ENCODE data around the gene SLF1.

Gene SLF1

DNA sequence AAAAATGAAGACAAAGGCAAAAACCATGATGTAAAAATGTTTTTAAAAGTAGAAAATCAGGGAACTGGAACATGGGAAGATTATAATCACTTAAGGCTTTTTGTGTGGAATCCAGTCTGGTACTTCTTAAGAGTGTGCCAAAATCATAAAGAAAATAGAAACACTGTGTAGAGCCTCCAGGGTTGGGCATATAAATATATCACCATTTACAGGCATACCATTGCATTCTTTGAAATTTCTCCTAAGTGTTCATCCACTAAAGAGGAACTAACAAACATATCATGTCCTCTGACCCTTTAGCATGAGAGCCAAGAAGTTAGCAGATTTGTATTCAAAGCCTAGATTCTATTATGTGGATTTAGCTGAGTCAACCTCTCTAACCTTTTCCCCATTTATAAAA lies 93.3 kb downstream of the SLF1 start:
- DNase-seq (ENCODE audit: low spot score), result no peak

DNA sequence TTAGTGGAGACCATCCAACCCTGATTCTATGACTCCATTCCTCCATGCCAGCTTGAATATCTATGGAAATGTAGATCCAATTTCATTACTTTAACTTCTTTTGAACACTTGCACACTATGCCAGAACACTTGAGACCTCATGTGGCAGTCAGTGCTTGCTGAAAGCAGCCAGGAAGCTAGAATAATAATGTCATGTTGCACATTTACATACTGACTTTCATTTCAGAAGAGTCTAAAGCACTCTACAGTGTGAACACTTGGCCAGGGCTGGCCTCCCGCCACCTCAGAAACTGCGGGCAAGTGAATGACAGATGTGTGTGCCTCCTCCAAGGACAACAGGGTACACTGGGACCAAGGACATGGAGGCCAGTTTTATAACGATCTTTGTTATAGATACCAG lies 97.3 kb downstream of the SLF1 start:
- no peak for DNase-seq (ENCODE audit: low spot score)

DNA sequence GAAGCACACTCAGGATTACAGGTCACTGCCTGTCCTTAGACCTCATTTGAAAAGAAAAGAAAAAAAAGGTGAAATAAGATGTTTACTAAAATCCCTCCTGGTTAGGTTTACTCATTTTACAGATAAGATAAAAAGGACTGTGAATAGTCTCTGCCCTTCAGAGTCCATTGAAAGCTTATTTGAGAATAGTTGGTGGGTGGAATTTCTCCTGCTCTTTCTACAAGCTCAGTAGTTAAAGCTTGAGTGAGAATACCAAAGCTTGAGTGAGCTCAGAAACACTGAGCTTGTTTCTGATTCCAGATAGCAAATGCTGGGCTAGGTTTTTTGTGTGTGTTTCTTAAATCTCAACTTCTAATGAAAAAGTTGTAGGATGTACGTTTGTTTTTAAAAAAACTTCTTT lies 106.7 kb downstream of the SLF1 start:
- no peak for DNase-seq (ENCODE audit: low spot score)

DNA sequence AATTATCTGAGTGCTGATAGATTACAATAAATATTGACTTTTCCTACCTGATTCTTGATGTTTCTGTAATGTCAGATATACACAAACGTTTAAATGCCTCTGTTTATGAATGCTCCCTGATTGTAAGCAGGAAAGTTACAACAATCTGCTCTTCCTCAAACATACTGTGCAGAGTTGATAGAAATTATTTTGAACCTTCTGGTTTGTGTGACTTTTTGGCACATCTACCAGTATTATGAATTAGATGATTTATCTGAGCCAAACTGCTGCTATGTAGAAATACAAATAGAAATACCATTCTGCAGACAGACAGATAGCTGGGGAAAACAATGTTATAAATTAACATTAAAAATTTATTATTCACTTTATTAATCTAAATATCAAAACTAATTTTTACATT lies 113.0 kb downstream of the SLF1 start:
- no peak for DNase-seq (ENCODE audit: low spot score)

DNA sequence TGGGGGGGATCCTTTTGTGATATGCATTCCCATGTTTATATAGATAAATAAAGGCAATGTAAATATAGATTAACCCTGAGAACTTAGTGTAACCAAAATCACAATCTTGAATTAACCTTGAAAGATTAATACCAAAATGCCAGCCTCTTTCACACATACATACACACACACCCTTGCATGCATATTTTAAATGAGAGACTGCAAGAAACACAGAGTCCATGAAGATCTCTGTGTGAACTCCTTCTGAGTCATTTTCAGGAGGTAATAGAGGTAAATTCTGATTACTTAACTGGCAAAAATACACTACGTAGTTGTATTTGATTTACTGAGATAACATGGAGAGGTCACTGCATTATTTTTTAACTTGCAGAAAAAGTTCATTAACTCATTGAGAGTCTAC lies 118.0 kb downstream of the SLF1 start:
- DNase-seq (ENCODE audit: low spot score), result no peak

DNA sequence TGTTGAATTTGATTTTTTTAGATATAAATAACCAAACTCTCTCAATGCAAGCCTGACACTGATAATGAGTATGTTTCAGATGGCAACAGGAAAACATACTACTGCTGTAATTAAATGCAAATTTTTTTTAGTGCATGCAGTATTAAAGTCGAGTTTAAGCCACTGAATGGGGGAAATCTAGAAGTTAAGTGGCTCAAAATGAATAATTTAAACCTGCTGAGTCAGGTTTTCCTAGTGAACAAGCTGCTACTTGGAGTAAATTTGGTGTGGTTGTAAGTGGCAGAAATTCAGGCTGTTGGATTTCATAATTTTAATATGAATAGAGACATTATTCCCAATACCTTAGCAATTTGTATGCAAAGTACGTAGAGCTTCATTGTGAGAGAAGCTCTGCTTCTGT lies 121.8 kb downstream of the SLF1 start:
- no peak for DNase-seq (ENCODE audit: low spot score)

DNA sequence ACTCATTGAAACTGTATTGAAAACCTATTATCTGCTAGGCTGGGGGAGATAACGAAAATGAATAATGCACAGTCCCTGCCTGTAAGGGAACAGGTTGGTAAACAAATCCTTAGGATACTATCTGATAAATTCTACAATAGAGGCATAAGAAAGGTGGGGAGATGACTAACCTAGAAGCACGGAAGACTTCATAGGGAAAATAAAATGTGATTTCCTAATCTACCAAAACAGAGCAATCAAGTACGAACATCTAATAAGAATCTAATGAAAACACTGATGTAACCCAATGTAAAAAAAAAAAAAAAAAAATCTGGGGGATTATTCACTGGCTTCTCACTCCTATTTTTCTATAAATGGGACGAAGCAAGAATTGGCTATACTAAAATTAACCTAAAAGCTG lies 124.4 kb downstream of the SLF1 start:
- no peak for DNase-seq (ENCODE audit: low spot score)

DNA sequence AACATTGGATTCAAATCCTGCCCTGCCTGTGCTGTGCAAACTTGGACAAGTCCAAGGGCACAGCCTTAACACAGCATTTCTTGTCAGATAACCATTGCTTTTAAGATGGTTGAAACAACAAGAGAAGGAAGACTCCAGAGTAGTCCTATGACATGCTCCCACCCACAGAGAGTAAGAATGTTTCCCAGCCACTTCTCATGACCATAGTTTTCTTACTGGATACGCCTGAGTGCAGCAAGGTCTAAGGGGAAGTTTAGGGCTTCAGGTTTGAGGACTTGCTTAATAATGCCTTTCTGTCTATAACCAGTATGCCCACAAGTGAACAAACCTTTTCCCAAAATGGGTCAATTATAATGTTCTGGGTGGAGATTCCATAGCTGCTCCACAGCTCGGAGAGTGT lies 126.4 kb downstream of the SLF1 start:
- no peak for DNase-seq (ENCODE audit: low spot score)

DNA sequence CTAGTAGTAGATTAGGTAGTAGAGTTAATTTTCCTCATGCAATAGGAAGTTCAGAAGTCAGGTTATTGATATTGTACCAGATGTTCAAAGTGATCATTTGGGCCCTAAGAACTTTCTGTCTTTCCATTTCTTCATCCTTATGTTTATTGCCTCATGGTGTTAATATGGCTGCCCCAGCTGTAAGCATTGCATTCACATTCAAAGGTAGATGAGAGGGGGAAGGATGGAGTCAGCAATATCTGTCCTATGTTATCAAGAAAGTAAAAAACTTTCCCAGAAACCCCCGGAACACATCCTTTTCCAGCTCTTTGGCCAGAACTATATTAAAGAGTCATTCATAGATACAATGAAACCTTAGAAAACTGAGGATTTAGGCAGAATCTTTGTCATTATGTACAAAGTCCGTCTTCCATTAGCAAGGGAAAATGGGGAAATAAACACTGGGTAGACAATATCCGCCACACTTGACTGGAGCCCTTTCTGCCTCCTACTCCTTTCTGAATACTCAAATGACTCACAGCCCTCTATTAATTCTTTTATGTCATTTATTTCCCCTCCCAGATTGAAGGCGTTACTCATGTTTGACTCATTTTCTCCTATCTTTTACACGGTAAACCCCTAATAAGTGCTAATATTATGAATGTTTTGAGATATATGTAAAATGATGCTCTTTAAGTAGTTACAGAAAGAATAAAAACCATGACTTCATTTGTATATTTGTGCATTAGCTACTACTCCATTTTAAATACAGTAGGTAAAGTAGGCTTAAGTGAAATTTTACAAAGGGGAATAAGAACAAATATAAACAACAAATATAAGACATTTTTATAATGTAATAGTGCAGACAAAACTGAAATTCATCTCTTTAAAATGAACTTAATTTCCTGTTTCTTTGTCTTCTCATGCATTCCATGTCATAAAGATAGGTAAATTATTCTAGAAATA lies 127.6 kb downstream of the SLF1 start:
- no peak for DNase-seq (ENCODE audit: low spot score)

DNA sequence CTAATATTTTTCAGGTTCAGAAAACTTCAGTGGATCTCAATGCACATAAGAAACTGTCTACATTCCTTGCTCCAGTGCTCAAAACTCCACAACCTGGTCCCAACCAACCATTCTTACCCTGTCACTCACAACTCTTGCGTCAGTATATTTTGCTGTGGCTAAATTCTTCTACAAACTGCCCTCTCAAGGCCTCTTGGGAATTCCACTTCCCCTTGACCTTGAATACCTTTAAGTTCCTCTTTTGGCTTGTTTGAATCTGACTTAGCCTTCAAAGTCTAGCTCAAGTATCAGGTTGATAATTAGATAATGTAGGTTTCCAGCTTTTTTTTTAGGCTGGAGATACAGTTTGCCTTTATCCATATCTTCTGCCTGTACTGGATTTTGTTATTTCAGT lies 128.3 kb downstream of the SLF1 start:
- DNase-seq (ENCODE audit: low spot score), result no peak

All from globus pallidus (tissue), 1 donor.